ENCODE measurements around the gene WDR70.

DNA sequence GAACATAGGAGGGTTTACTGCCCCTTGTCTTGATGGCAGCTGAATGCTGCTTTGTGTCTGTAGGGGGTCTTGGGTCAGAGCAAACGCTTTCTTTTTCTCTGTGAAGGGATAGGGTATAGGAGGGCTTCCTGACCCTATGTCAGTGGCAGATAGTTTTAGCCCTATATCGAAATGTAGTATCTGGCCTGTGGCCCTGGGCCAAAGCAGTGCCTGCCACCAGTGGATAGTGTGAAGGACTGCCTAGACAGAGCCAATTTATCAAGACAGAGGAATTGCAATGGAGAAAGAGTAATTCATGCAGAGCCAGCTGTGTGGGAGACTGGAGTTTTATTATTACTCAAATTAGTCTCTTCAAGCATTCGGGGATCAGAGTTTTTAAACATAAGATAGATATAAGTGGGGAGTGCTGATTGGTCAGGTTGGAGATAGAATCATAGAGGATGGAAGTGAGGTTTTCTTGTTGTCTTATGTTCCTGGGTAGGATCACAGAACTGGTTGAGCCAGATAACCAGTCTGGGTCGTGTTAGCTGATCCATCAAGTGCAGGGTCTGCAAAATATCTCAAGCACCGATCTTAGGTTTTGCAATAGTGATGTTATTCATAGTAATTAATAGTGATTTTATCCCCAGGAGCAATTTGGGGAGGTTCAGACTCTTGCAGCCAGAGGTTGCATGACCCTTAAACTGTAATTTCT, 282.3 kb downstream of the WDR70 start:
- TF ChIP-seq, protein P1, sequence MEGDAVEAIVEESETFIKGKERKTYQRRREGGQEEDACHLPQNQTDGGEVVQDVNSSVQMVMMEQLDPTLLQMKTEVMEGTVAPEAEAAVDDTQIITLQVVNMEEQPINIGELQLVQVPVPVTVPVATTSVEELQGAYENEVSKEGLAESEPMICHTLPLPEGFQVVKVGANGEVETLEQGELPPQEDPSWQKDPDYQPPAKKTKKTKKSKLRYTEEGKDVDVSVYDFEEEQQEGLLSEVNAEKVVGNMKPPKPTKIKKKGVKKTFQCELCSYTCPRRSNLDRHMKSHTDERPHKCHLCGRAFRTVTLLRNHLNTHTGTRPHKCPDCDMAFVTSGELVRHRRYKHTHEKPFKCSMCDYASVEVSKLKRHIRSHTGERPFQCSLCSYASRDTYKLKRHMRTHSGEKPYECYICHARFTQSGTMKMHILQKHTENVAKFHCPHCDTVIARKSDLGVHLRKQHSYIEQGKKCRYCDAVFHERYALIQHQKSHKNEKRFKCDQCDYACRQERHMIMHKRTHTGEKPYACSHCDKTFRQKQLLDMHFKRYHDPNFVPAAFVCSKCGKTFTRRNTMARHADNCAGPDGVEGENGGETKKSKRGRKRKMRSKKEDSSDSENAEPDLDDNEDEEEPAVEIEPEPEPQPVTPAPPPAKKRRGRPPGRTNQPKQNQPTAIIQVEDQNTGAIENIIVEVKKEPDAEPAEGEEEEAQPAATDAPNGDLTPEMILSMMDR (IDR thresholded peaks at IDR 0.05) = no peak
- TF ChIP-seq POLR2A (IDR thresholded peaks at IDR 0.05) = no peak
